ENCODE measurements around the gene NR2F6.
A peak's percentile ranks its signal among the peaks of the same experiment; 100 is the strongest.
"Not testable (repeated sequence)": the region's sequence is repeated elsewhere in the genome, so short reads cannot be mapped to it uniquely, and the experiment has no call there.

Gene NR2F6

DNA sequence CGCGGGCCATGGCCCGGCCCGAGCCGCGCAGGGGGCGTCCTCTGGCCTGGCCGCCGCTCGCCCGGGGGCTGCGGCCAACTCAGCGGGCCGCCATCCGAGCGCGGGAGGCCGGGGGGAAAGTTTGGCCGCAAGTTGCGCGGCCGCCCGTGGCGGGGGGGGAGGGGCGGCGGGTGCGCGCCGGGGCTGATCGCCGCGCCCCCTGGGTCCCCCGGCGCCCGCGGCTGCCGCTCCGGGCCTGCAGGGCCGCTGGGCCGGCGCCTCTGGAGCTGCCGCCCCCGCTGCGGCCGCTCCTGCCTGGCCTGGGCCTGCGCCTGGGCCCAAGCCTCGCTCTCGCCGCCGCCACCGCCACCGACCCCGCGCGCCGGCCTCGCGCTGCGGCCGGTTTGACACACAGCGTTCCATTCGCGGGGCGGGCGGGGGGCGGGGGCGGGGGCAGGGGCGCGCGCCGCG lies at the start of gene NR2F6:
Gene NR2F6 (minus strand): TSS at position 385 of the 450 bp plus-strand sequence. CDS start 699 bp downstream, outside the sequence.
- DNase-seq, result no peak

DNA sequence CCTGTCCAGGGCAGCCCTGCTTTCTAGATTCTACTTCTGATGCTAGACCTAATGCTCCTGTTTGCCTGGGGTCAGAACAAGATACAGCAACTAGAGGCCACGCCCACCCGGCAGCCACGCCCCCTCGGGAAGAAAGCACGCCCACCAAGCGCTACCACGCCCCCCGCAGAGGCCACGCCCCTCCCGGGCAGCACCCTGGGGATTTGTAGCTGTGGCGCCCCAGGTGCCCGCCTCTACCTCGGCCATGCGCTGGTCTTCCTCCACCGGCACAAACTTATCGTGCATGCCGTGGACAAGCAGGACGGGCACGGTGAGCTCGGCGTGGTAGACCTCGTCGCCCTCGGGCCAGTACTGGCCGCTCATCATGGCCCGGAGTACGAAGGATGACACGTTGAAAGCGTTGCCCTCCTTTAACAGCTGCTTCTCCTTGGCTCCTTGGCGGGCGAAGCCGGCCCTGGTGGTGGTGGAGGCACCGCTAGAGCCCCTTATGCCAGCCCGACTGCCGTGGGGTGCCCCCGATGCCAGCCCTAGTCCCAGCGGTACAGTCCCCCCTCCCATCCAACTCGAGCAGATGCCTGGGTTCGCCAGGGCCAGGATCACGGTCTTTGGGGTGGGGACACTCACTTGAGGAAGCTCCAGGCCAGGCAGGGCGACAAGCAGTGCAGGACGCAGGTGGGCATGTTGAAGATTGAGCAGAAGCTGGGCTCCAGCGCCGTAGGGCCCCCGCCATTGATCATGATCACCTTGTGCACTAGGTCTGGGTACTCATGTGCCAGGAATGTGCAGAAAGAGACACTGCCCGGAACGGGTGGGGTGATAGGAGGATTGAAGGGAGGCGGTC lies 48.6 kb upstream of the NR2F6 start:
- no peak for DNase-seq

DNA sequence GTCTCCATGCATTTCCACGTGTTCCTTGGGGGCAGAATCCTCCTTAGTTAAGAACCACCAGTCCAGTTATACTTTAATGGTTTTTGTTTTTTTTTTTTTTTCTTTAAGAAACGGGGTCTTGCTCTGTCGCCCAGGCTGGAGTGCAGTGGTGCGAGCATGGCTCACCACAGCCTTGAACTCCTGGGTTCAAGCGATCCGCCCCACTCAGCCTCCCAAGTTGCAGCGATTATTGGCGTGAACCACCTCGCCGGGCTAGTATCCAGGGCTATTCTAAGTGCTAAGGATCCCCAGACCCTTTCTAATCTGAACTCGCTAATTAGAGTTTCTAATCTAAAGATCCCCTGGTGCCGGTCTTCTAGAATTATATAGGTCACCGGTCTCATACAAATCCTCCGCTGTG lies 47.9 kb upstream of the NR2F6 start:
- DNase-seq, result no peak

DNA sequence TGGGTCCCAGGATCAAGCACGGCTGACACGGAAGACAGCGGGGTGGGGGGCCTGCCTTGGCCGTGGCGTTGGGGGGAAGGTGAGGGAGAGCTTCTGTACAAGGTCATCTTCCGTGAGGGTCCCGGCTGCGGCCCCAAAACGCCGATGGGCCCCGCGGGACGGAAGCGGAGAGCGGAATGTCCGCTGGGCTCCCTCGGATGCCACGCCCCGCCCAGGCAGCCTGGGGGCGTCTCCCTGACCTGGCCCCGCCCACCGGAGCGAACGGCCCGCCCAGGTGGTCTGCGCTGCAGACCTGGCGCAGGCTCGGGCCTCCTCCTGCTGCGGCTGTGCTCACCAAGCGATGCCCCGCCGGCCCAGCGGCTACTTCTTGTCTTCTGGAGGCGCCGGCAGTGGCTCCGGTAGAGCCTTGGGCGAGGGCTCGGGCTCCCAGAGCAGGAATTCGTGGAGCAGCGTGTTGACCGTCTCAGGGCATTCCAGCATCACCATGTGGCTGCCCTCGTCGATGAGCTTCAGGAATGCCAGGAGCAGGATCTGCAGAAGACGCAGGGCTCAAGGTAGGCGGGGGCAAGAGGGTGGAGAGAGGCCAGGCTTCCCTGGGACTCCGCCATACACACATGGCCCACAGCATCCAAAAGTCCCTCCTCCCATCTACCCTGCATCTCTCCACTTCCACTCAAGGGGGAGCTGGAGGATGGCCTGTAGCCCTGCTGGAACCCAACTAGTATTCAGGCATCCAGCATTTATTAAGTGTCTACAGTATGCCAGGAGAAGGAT lies 46.8 kb upstream of the NR2F6 start:
- no peak for DNase-seq

DNA sequence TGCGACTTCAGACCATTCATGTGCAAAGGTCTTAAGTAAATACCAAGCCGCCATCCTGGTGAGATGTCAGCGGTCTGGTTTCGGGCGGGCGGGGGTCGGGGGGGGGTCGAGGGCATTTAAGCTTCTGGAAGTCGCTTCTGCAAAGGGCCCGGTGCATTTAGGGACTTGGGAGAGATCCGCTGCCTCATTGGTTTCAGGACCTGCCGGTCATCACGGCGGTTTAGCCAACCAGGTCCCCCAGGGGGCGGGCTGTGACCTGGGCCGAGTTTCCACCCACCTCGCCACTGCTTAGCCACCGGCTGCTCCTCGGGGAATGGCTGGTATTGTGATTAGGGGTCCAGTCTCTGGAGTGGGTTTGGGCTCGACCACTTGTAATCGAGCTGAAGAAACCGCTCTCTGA lies 43.8 kb upstream of the NR2F6 start:
- DNase-seq, result no peak

DNA sequence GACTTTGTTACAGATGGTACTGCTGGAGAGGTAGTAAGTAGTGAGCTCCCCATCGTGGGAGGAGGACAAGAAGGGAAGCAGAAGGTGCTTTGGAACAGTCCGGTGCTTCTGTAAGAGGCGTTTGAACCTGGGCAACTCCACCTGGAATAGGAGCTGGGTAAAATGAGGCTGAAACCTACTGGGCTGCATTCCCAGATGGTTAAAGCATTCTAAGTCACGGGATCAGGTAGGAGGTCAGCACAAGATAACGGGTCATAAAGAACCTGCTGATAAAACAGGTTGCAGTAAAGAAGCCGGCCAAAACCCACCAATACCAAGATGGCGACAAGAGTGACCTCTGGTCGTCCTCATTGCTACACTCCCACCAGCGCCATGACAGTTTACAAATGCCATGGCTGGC lies 41.0 kb upstream of the NR2F6 start:
- DNase-seq, result no peak

DNA sequence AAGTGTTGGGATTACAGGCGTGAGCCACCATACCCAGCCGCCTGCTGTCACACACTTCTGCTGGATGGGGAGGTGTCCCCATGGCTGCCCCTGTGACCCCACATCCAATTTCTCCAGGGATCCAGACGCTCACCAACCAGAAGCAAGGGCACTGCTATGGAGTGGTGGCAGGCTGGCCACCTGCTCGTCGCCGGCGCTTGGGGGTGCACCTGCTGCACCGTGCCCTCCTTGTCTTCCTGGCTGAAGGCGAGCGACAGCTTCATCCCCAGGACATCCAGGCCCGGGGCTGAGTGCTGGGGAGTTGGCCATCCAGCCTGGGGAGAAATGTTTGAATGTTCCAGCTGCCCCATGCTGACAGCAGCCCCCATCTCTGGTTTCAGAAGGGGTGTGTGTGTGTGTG lies 40.5 kb upstream of the NR2F6 start:
- no peak for DNase-seq

DNA sequence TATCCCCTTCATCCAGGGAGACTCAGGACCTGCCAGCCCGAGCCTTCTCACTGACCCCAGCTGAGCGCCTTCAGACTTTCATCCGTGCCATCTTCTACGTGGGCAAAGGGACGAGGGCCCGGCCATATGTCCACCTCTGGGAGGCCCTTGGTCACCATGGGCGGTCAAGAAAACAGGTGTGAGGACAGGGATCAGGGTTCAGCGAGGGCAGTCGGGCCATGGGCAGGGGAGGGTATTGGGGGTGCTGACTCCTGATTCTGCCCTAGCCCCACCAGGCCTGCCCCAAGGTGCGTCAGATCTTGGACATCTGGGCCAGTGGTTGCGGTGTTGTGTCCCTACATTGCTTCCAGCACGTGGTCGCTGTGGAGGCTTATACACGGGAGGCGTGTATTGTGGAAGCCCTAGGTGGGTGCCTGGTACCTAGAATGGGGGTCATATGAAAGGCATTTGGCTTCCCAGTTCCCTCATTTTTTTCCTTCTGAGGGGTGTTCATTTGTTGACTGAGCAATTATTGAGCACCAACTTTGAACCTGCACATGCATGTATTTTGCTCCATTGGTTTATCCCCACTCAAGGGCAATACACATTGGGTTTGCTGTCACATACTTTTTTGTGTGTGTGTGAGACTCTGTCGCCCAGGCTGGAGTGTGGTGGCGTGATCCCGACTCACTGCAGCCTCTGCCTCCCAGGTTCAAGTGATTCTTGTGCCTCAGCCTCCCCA lies 39.9 kb upstream of the NR2F6 start:
- no peak for DNase-seq

DNA sequence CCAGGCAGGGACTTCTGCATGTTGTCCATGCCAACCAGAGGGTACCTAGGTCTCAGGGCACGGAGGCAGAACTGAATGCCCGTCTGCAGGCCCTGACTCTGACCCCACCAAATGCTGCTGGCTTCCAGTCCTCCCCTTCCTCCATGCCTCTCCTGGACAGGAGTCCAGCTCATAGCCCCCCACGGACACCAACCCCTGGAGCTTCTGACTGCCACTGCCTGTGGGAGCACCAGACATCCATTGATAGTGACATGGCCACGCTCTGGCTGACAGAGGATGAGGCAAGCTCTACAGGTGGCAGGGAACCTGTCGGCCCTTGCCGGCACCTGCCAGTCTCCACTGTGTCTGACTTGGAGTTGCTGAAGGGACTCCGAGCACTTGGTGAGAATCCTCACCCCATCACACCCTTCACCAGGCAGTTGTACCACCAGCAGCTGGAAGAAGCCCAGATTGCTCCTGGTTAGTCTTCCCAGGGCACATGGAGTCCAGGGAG lies 37.8 kb upstream of the NR2F6 start:
- no peak for DNase-seq

DNA sequence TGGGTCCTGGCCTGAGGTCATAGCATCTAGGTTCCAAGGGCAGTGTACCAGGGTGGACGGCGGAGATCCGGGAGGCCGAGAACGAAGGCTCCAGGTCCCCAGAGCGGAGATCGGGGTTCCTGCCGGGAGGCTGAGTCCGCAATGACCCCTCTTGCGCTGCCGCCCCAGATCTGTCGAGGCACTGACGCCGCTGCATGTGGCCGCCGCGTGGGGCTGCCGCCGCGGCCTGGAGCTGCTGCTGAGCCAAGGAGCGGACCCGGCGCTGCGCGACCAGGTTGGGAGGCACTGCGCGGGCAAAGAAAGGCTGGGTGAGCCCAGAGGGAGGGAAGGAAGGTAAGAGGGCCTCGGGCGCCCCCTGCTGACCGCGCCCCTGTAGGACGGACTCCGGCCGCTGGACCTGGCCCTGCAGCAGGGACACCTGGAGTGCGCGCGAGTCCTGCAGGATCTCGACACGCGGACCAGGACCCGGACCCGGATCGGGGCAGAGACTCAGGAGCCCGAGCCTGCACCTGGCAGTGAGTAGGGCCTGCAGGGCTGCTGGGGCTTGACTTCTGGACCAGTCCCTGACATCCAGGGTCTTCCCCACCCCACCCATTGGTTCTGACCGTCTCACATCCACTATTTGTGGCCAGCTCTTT lies 36.9 kb upstream of the NR2F6 start:
- peak; percentile 85 for DNase-seq

DNA sequence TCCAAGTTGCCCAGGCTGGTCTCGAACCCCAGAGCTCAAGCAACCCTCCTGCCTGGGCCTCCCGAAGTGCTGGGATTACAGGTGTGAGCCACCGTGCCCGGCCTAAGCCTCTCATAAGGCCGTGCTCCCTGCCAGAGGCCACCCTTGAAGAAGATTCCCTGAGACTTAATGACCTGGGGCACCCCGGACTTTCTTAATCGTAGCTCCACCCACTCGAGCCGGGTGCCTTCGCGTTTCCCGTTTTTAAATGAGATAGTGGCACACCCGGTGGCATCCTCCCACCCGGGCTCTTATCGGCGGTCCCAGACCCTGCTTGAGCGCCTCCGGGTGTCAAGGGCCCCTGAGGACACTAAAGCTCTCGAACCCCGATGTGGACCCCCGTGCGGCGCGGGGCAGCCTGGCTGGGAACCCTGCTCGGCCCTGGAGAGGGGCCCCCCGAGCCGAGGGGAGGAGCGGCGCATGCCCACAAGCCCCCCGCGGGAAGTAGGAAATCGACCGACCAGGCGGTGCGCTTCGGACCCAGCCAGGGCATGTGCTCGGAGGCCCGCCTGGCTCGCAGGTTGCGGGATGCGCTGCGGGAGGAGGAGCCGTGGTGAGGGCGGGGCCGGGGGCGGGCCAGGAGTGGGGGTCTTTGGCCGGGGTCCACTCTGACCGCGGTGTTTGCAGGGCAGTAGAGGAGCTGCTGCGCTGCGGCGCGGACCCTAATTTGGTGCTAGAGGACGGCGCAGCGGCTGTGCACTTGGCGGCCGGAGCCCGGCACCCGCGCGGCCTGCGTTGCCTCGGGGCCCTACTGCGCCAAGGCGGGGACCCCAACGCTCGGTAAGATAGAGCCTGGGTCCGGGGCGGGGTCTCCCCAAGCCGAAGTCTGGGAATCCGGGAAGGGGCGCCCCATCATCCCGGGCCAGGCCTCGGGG lies 35.9 kb upstream of the NR2F6 start, which contains the start of gene ANKLE1:
Gene ANKLE1 (plus strand): TSS at position 511 of the 914 bp plus-strand sequence. CDS start 20 bp downstream, at position 531.
- DNase-seq, result no peak

DNA sequence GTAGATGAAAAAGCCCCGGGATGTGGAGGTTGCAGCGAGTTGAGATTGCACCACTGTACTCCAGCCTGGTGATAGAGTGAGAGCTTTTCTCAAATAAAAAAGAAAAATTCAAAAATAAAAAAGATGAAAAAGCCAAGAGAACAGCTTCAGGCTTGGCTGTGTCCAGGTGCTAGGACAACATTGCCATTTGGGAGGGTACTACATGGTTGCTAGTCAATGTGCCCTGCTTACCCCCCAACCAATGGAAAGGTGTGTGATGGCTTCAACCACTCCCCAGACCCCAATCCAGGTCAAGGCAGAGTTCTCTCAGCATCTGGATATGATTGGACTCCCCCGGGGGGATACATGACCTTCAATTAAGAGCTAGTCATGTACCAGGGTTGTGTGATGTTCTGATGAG lies 33.7 kb upstream of the NR2F6 start:
- DNase-seq, result no peak

DNA sequence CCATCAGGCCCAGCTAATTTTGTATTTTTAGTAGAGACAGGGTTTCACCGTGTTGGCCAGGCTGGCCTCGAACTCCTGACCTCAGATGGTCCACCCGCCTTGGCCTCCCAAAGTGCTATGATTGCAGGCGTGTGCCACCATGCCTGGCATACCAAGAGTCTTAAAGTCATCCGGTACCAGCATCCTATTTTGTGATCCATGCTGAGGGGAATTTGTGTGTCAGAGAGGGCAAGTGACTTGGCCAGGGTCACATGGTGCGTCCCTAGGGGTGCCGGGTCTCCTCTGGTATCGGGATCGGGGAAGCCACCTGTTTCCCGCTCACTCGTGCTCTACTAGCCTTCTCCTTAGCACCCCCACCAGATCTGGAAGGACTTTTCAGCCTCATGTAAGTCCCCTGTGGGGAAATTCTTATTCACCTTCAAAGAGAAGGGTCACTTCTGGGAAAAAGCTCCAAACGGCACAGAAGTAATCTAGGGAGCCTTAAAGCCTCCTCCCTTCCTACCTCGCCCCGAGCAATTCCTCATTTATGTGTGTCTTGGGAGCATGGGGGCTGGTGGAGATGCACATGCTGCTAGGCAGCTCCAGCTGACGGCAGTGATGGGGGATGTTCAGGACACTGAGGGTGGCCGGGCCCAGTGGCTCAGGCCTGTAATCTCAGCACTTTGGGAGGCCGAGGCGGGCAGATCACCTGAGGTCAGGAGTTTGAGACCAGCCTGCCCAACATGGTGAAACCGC lies 29.9 kb upstream of the NR2F6 start:
- no peak for DNase-seq

DNA sequence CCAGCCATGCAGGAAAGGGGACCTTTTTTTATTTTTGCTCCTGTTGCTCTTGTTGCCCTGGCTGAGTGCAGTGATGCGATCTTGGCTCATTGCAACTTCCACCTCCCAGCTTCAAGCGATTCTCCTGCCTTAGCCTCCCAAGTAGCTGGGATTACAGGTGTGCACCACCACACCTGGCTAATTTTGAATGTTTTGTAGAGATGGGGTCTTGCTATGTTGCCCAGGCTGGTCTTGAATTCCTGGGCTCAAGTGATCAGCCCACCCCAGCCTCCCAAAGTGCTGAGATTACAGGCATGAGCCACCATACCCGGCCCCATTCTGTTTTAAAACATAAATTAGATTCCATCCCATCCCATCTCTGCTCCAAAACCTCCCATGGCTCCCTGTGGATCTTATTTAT lies 29.2 kb upstream of the NR2F6 start:
- DNase-seq, result not testable (repeated sequence)

DNA sequence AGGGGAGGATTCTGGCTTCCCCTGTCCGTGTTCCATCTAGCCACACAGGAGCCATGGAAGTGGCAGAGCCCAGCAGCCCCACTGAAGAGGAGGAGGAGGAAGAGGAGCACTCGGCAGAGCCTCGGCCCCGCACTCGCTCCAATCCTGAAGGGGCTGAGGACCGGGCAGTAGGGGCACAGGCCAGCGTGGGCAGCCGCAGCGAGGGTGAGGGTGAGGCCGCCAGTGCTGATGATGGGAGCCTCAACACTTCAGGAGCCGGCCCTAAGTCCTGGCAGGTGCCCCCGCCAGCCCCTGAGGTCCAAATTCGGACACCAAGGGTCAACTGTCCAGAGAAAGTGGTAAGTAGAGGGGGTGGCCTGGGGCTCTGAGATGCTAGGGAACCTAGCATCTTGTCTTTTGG lies 23.0 kb upstream of the NR2F6 start:
- no peak for DNase-seq

DNA sequence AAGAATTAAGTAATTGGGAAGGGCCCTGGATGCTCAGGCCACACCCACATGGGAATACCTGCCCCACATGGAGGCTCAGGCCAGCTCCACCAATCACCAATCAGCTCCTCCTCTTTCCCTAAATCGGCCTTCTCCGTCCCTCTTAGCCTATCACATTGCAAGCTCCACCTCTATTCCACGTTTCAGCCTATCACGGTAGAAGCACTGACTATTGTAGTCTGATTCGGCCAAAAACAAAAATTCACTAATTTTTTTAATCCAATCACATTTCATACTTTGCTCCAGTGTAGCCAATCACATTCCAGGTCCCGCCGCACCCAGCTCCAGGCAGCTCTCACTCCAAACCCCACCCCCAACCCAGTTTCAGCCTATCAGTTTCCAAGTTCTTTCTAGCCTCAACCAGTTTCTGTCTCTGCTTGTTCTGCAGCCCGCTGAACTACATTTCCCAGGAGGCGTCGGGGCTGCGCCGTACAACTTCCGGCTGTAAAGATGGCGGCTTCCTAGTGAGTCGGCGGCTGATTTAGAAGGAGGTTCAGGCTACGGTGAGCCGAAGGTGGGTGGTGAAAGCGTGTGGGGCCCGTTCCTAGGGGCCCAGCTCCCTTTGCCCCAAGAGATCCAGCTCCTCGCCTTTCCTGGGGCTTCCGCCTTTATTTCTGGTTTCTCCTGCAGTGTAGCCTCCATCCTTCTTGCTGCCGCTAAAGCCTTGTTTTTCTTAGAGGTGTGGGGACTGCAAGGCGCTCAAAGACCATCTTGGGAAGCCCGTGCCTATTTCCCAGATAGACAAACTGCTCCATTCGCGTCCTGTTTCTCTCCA lies 21.5 kb upstream of the NR2F6 start, which contains the start of gene BABAM1:
Gene BABAM1 (plus strand): TSS at position 469 of the 814 bp plus-strand sequence. CDS start 1,364 bp downstream, outside the sequence.
- DNase-seq, result peak; percentile 99

DNA sequence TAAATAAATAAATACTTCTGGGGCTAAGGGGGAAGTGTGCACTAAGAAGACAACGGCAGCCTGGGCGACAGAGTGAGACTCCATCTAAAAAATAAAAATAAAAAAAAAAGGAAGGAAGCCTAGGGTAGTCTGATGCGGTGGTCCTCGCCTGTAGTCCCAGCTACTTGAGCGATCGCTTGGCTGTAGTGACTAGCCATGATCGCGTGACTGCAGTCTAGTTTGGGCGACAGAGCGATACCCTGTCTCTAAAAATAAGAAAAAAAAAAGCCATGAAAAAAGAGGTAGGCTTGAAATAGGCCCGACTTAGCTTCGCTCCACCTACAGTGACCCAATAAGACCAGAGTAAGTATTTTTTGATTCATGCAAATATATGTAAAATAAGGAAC lies 20.9 kb upstream of the NR2F6 start:
- DNase-seq, result no peak

DNA sequence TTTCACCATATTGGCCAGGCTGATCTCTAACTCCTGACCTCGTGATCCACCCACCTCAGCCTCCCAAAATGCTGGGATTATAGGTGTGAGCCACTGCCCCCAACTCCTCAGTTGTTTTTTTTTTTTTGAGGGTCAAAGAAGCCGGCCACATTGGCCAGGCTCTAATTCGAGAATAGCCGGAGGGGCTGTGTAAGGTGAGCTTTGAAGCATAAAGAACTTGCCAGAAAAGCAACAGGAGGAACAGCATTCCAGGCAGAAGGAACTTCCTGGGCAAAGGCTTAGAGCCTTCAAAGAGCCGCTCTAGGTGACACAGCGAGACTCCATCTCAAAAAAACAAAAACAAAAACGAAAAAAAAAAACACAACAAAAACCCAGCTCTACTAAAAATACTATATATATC lies 20.3 kb upstream of the NR2F6 start:
- no peak for DNase-seq

DNA sequence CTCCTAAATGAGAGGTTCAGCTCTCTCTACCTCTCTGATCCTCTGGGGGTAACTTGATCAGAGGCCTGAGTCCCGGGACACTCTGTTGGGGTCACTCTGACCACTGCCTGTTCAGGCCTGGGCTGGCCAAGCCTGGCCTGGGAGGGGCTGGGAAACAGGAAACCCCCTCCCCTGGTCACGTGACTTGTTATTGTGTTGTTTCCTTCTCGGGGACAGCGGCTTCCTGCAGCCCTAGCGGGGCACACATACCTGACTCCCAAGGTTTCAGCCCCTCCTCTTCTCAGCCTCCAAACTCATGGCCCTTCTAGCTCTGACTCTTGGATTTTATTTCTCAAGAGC lies 18.9 kb upstream of the NR2F6 start, which contains the start of gene USHBP1:
Gene USHBP1 (minus strand): TSS at position 105 of the 339 bp plus-strand sequence. CDS start 446 bp downstream, outside the sequence.
- no peak for DNase-seq
